Skeletal muscle tissue (tissue), 4 donors: ENCODE results near the gene BCL2L14. TPM values are rescaled to one million over a fixed set of nuclear protein-coding genes. Genes with fewer than 3 reads are reported as not detected.
"Not testable (repeated sequence)": the region's sequence is repeated elsewhere in the genome, so short reads cannot be mapped to it uniquely, and the experiment has no call there.

Experiments used
- H3K27ac ChIP-seq: one replicate; pipeline ENCODE4 v1.7.0; 2013; ENCODE audit warnings: mild to moderate bottlenecking, low read depth, low read length, inconsistent platforms
- H3K27me3 ChIP-seq, 3 donors: one replicate each; pipeline ENCODE4 v1.7.0; 2013; ENCODE audit warnings: low read length in 3 of 3; ENCODE audit not compliant: control insufficient read depth in 3 of 3, insufficient read depth in 3 of 3
- H3K36me3 ChIP-seq, 3 donors: one replicate each; pipeline ENCODE4 v1.7.0; 2013; ENCODE audit warnings: low read length in 3 of 3; ENCODE audit not compliant: control insufficient read depth in 3 of 3, insufficient read depth in 3 of 3
- H3K4me1 ChIP-seq, 3 donors: one replicate each; pipeline ENCODE4 v1.7.0; 2013; ENCODE audit warnings: low read length in 3 of 3, mild to moderate bottlenecking in 3 of 3; ENCODE audit not compliant: control insufficient read depth in 3 of 3, insufficient read depth in 3 of 3
- H3K4me3 ChIP-seq, 3 donors: one replicate each; pipeline ENCODE4 v1.7.0; 2013; ENCODE audit warnings: low read length in 3 of 3
- H3K9ac ChIP-seq, 3 donors: one replicate each; pipeline ENCODE4 v1.7.0; 2013; ENCODE audit warnings: low read length in 3 of 3, mild to moderate bottlenecking in 3 of 3, moderate library complexity in 2 of 3, low read depth in 1 of 3
- H3K9me3 ChIP-seq, 3 donors: one replicate each; pipeline ENCODE4 v1.7.0; 2013; ENCODE audit warnings: low read length in 3 of 3; ENCODE audit not compliant: control insufficient read depth in 3 of 3
- total RNA-seq: library from RNA; depleted of rRNA; stranded (reverse); fragments of >200 nt; gene quantifications from one replicate; pipeline ENCODE4 v1.2.3, GENCODE V29; 2014
- donor health status: Osteomylitis.

BCL2L14 gene
- total RNA-seq, 1 donor from 2014 or later, result under 0.01 TPM

- no peak overlapping the region for H3K27ac ChIP-seq
- H3K4me3 ChIP-seq, result no peak overlapping the region
- H3K36me3 ChIP-seq, result peaks cover 7 to 31% (median 30%) of the 10 kb centered on the region in 3 donors
- H3K9me3 ChIP-seq, result no peaks in the 10 kb centered on the region
- H3K4me1 ChIP-seq, result no peaks in the 10 kb centered on the region
- no peaks in the 10 kb centered on the region for H3K27me3 ChIP-seq
- no peak overlapping the region for H3K9ac ChIP-seq
Measured at GRCh38 chr12:12127304-12127703, 56.6 kb downstream of the BCL2L14 start.

GRCh38 chr12:12128670-12129069, 57.9 kb downstream of the BCL2L14 start:
- H3K9ac ChIP-seq, result no peak overlapping the region
- no peaks in the 10 kb centered on the region for H3K27me3 ChIP-seq
- H3K4me3 ChIP-seq, result no peak overlapping the region
- no peak overlapping the region for H3K27ac ChIP-seq
- H3K36me3 ChIP-seq, result peaks cover 7 to 29% (median 28%) of the 10 kb centered on the region in 3 donors
- no peaks in the 10 kb centered on the region for H3K9me3 ChIP-seq
- no peaks in the 10 kb centered on the region for H3K4me1 ChIP-seq

- H3K4me1 ChIP-seq, result no peaks in the 10 kb centered on the region
- H3K9me3 ChIP-seq, result no peaks in the 10 kb centered on the region
- no peak overlapping the region for H3K27ac ChIP-seq
- peaks cover 2 to 8% (median 5%) of the 10 kb centered on the region in 3 donors for H3K36me3 ChIP-seq
- H3K9ac ChIP-seq, result no peak overlapping the region
- no peaks in the 10 kb centered on the region for H3K27me3 ChIP-seq
- no peak overlapping the region for H3K4me3 ChIP-seq
Measured at GRCh38 chr12:12133259-12133658, 62.5 kb downstream of the BCL2L14 start.

GRCh38 chr12:12133785-12134184, 63.0 kb downstream of the BCL2L14 start:
- H3K27ac ChIP-seq, result no peak overlapping the region
- H3K9ac ChIP-seq, result no peak overlapping the region
- no peak overlapping the region for H3K4me3 ChIP-seq
- H3K27me3 ChIP-seq, result no peaks in the 10 kb centered on the region
- H3K36me3 ChIP-seq, result peaks cover 2 to 8% (median 5%) of the 10 kb centered on the region in 3 donors
- no peaks in the 10 kb centered on the region for H3K9me3 ChIP-seq
- H3K4me1 ChIP-seq, result no peaks in the 10 kb centered on the region

GRCh38 chr12:12138203-12139154, 67.7 kb downstream of the BCL2L14 start:
- Histone ChIP-seq H3K4me3 (no peak overlapping the region), H3K27ac (no peak overlapping the region), H3K4me1 (no peaks in the 10 kb centered on the region), H3K9ac (no peak overlapping the region), H3K27me3 (no peaks in the 10 kb centered on the region), H3K36me3 (peaks cover 2 to 5% (median 2%) of the 10 kb centered on the region in 3 donors), H3K9me3 (no peaks in the 10 kb centered on the region)

- no peaks in the 10 kb centered on the region for H3K4me1 ChIP-seq
- no peak overlapping the region for H3K9ac ChIP-seq
- no peaks in the 10 kb centered on the region for H3K9me3 ChIP-seq
- H3K36me3 ChIP-seq, result peaks cover 0 to 2% (median 0%) of the 10 kb centered on the region in 3 donors
- H3K27ac ChIP-seq, result no peak overlapping the region
- H3K4me3 ChIP-seq, result no peak overlapping the region
- H3K27me3 ChIP-seq, result no peaks in the 10 kb centered on the region
Measured at GRCh38 chr12:12141000-12141399, 70.3 kb downstream of the BCL2L14 start.

- H3K27me3 ChIP-seq, H3K9ac ChIP-seq, H3K4me1 ChIP-seq, H3K4me3 ChIP-seq, H3K27ac ChIP-seq, H3K9me3 ChIP-seq: not testable (repeated sequence)
- peaks cover 0 to 13% (median 3%) of the 10 kb centered on the region in 3 donors for H3K36me3 ChIP-seq
Measured at GRCh38 chr12:12144531-12144930, 73.8 kb downstream of the BCL2L14 start.

GRCh38 chr12:12147111-12147510, 76.4 kb downstream of the BCL2L14 start:
- H3K4me1 ChIP-seq, result no peaks in the 10 kb centered on the region
- no peak overlapping the region for H3K4me3 ChIP-seq
- H3K9me3 ChIP-seq, result no peaks in the 10 kb centered on the region
- H3K27ac ChIP-seq, result no peak overlapping the region
- H3K36me3 ChIP-seq, result peaks cover 7 to 24% (median 10%) of the 10 kb centered on the region in 3 donors
- no peak overlapping the region for H3K9ac ChIP-seq
- H3K27me3 ChIP-seq, result no peaks in the 10 kb centered on the region
